GM12873 (cell line): ENCODE data around the gene NR2F1-AS1.

Experiments
- CTCF ChIP-seq: IDR thresholded peaks from 2 replicates; pipeline ENCODE4 v1.5.1; 2012; ENCODE audit warnings: low read depth, mild to moderate bottlenecking, moderate library complexity, low read length, control low read depth; ENCODE audit not compliant: insufficient read depth; ENCODE audit errors: missing control alignments

Gene NR2F1-AS1

GRCh38 chr5:93433422-93433821, 147.6 kb downstream of the NR2F1-AS1 start:
- no peak for TF ChIP-seq CTCF

DNA sequence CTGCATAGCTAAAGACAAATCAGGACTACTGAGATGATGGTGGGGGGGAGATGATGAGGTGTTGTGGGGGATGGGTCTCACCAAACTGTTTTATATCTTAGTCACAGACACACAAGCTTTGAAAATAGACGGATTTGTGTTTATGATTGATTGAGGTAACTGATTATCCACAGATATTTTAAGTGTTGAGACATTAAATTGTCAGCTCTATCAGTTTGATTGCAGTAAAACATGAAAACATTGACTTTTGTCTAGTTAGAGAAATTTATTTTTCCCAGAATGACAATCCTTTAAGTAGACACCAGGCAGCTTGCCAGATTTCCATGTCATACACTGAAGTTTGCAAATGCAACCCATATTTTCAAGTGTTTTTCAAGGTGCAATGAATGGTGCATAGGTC, 149.8 kb downstream of the NR2F1-AS1 start:
- TF ChIP-seq CTCF: no peak

DNA sequence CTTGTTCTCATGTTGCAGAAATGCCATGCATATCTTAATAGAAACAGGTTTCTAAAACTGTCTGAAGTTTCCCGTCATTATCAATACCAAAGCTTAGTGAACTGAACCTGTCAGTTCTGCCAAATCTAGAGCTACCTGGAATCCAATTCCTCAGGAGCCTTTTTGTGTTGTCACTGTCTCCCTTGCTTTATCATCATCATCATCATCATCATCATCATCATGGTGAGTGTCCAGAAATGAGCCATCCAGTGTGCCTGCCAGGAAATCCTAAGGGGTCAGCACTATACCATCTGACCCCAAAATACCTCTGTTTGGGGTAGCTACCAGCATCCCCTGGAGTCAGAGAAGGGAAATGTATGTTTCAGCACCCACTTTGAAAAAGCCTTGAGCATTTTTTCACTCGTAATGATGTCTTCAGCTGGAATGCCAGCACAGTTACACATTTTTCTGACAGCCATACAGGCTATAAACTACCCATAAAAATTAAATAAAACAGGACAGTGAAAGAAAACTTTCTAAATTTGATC, 150.3 kb downstream of the NR2F1-AS1 start:
- no peak for TF ChIP-seq CTCF

- TF ChIP-seq CTCF: no peak
Observed at GRCh38 chr5:93430118-93430517, 150.9 kb downstream of the NR2F1-AS1 start.

GRCh38 chr5:93428868-93429267, 152.2 kb downstream of the NR2F1-AS1 start:
- no peak for TF ChIP-seq CTCF

DNA sequence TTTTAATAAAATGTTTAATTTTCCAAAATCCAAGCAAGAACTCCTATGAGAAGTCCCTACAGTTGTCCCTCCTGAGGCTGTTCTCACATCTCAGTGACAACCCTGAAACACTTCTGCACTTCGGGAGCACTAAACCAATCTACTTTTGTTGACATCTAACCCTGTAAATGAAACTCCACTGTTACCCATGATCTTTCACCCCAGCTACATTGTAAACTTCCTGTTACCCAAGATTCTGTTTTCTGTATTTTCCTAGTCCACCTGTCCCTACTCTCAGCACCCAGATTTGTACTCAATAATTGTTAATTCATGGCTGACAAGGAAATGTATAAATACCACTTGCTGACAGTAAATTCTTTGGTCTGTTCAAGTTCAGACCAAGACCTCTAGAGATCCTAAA, 153.7 kb downstream of the NR2F1-AS1 start:
- TF ChIP-seq CTCF: no peak

DNA sequence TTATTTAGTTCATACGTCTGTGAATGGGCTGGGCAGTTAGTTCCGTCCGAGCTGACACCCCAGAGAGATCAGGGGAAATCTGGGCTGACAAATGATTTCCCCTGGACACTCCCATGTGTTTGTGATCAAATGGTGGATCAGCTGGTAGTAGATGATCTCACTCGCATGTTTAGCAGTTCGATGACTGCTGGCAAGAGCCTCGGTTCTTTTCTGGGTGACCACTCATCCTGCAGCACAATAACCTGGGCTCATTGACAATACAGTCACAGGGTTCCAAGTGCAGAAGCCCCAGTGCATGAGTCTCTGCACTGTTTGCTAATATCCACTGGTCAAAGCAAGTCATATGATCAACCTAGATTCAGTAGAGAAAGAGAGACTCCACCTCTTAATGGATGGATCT, 155.9 kb downstream of the NR2F1-AS1 start:
- TF ChIP-seq CTCF: no peak
